ENCODE results near the gene SIM2. TPM values are rescaled to one million over a fixed set of nuclear protein-coding genes. Genes with fewer than 3 reads are reported as not detected.

SIM2 gene
- total RNA-seq, 1 experiment from 2014 or later, result 1.6 TPM

Other genes starting within 250 kb of the SIM2 start
- not detected in 2 replicates for gene CLDN14, start 219.0 kb upstream of the SIM2 start, total RNA-seq (2014; rRNA removed; shearing (Covaris generic))